Measurements from ENCODE around the gene VCL.

GRCh38 chr10:74040200-74041126 is 42.5 kb downstream of the VCL start:
- TF ChIP-seq CTCF (IDR thresholded peaks at IDR 0.05; ENCODE audit: low read depth, low read length, missing input control) (no peak), GABPA (IDR thresholded peaks at IDR 0.05 in 1 of 2, conservative IDR thresholded peaks at IDR 0.05 in 1 of 2) (no peak), MAX (IDR thresholded peaks at IDR 0.05) (no peak), RXRA (IDR thresholded peaks at IDR 0.05) (no peak), REST (IDR thresholded peaks at IDR 0.05) (no peak), JUND (IDR thresholded peaks at IDR 0.05) (no peak)
